Forelimb muscle (tissue), 1 donor: ENCODE data around the gene ERBB2. TPM values are rescaled to one million over a fixed set of nuclear protein-coding genes. Genes with fewer than 3 reads are reported as not detected.

Experiments
- DNase-seq: peaks from one replicate; pipeline ENCODE4 v3.0.0-alpha.2; 2013; ENCODE audit warnings: low read depth
- polyA plus RNA-seq: library from polyadenylated mRNA; unstranded; fragments of 120-200 nt; gene quantifications from one replicate; pipeline ENCODE4 v1.2.1, GENCODE V29; 2013; ENCODE audit not compliant: insufficient read length

Gene ERBB2
- polyA plus RNA-seq, 1 donor = 121 TPM

DNA sequence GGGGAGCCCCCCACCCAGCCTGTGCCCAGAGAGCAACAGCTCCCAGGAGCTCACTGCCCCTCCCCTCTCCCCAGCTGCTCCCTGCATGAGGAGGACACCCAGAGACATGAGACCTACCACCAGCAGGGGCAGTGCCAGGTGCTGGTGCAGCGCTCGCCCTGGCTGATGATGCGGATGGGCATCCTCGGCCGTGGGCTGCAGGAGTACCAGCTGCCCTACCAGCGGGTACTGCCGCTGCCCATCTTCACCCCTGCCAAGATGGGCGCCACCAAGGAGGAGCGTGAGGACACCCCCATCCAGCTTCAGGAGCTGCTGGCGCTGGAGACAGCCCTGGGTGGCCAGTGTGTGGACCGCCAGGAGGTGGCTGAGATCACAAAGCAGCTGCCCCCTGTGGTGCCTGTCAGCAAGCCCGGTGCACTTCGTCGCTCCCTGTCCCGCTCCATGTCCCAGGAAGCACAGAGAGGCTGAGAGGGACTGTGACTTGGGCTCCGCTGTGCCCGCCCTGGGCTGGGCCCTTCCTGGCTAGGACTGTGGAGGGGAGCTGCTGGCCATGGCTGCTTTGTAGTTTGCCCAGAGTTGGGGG is 34.1 kb upstream of the ERBB2 start:
- no peak for DNase-seq

DNA sequence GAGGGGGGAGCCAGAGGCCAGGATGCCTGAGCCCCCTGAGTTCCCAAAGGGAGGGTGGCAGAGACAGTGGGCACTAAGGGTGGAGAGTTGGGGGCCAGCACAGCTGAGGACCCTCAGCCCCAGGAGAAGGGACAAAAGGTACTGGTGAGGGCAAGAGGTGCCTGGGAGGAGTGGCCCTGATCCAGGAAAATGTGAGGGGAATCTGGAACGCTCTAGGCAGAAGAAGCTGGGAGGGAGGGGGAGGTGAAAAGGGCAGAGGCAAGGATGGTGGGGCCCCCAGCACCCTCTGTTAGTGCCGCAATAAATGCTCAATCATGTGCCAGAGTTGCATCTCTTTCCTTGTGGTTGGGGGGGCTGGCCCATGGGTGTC is 33.6 kb upstream of the ERBB2 start:
- no peak for DNase-seq

DNA sequence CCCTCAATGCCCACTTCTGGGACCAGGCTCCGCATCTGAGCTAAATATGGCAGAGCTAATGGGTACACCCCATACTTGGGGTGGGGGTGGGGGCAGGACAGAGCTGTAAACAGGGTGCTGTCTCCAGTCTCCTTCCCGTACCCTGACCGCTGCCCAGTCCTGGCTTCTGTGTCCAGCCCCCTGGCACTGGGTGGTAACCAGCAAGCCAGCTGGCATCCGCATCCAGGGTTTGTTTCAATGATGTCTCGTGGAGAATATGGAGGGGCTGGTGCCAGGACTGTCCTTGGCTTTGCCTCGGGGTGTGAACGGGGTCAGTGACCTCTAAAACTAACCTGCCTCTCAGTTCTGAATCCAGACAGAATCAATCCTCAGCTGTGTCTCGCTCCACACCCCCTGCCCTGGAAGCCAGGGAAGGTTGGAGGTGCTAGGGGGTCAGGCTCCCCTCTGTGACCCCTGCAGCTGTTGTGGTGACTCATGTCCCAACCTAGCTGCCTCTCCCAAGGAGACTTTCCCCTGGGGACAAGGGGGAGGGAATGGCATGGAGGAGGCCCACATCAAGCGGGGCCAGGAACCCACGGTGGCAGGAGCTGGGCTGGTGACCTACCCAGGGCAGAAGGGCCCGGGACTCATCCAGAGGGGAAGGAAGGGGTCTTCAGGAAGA is 33.1 kb upstream of the ERBB2 start:
- DNase-seq = no peak

DNA sequence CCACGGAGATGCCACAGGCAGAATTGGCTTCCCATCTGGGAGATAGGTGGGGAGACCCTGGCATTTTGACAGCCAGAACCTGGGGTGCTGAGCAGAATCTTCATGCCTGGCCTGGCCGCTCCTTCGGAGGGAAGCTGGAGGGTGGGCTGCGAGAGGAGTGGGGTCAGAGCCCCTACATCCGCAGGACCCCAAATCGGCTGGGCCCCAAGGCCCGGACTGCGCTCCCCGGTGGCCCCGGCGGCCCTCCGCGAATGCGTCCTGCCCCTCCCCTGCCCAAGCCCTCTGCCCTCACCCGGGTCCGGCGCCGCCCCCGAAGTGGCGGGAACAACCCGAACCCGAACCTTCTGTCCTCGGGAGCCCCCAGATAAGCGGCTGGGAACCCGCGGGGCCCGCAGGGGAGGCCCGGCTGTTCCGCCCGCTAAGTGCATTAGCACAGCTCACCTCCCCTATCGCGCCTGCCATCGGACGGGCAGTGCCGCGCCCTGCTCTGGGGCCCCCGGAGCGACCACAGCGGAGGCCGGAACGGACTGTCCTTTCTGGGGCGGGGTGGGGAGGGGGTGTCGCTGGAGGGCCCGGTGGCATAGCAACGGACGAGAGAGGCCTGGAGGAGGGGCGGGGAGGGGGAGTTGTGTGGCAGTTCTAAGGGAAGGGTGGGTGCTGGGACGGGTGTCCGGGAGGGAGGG is 32.5 kb upstream of the ERBB2 start:
- DNase-seq = no peak

DNA sequence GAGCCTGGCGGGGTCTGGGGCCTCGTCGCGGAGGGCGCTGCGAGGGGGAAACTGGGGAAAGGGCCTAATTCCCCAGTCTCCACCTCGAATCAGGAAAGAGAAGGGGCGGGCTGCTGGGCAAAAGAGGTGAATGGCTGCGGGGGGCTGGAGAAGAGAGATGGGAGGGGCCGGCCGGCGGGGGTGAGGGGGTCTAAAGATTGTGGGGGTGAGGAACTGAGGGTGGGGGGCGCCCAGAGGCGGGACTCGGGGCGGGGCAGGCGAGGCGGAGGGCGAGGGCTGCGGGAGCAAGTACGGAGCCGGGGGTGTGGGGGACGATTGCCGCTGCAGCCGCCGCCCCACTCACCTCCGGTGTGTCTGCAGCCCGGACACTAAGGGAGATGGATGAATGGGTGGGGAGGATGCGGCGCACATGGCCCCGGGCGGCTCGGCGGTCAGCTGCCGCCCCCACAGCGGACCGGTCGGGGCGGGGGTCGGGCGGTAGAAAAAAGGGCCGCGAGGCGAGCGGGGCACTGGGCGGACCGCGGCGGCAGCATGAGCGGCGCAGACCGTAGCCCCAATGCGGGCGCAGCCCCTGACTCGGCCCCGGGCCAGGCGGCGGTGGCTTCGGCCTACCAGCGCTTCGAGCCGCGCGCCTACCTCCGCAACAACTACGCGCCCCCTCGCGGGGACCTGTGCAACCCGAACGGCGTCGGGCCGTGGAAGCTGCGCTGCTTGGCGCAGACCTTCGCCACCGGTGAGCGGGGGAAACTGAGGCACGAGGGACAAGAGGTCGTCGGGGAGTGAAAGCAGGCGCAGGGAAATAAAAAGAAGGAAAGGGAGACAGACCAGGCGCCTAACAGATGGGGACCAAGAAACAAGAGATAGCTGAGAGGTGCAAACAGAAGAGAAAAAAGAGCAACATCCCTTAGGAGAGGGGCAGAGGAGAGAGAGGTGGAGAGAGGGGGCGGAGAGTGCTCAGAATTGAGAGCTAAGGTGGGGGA is 31.6 kb upstream of the ERBB2 start, which contains the start of gene PNMT:
Gene PNMT, plus strand, starts transcription at position 509 of the 980 bp plus-strand sequence. Its CDS starts 23 bp downstream, at position 532.
- peak; percentile 17 for DNase-seq

DNA sequence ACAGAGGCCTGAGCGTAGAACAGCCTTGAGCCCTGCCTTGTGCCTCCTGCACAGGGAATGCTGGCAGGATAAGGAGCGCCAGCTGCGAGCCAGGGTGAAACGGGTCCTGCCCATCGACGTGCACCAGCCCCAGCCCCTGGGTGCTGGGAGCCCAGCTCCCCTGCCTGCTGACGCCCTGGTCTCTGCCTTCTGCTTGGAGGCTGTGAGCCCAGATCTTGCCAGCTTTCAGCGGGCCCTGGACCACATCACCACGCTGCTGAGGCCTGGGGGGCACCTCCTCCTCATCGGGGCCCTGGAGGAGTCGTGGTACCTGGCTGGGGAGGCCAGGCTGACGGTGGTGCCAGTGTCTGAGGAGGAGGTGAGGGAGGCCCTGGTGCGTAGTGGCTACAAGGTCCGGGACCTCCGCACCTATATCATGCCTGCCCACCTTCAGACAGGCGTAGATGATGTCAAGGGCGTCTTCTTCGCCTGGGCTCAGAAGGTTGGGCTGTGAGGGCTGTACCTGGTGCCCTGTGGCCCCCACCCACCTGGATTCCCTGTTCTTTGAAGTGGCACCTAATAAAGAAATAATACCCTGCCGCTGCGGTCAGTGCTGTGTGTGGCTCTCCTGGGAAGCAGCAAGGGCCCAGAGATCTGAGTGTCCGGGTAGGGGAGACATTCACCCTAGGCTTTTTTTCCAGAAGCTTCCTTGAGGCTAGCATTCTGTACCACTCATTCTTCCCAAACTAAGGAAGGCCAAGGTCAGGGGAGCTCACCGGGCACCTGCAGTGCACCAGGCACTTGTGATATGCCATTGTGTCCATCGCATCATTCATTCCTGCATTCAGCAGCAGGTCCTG is 29.7 kb upstream of the ERBB2 start:
- no peak for DNase-seq

DNA sequence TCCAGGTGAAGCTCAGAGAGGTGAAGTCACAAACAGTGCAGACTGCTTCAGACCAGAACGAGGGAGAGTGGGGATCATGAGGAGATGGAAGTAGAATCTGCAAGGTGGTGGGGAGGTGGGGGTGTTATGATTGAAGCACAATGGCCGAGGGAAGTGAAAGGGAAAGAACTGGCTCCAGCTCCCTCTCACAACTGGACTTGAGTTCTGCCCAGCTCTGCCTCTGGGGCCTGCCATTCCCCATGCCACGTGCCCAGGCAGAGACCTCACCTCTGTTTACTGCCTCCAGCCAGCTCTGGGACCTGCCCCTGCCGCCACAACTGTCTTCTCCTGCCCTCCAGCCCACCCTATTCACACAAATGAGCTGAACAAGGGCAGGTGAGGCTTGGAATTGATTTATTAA is 29.1 kb upstream of the ERBB2 start:
- DNase-seq = no peak

DNA sequence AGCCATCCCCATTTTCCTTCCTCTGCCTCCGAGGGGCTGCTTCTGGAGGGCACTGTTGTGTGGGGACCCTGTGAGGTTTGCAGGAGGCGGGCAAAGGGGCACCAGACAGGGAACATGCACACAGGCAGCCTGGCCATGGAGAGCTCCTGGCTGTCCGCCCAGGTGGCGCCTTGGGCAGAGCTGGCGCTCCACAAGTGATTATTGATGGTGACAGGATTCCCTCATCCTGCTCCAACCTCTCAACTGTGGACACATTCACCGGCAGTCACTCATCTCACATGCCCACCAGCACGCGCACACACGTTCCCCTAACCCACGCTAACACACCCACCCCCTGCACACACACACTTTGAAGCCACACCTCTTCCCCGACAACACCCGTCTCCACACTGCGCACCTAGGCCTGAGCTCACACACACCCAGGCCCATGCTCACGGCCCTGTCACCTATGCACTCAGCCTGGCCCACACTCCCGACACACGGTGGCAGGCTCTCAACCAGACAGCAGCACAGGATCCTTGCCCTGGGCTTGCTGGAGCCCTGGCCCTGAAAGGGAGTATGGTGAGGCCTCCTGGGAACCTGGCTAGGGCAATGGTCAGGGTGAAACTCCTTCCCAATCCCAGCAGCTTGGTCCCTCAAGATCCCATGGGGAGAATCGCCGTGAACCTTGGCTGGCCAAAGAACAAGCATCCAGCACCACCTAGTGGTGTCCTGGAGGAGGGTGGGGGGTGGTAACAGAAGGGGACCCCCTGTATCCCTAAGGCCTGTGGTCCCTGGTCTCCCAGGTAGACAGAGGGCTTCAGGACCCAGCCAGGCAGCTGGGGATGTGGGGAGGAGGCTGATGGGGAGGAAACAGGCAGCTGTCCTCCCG is 28.0 kb upstream of the ERBB2 start:
- DNase-seq = no peak

DNA sequence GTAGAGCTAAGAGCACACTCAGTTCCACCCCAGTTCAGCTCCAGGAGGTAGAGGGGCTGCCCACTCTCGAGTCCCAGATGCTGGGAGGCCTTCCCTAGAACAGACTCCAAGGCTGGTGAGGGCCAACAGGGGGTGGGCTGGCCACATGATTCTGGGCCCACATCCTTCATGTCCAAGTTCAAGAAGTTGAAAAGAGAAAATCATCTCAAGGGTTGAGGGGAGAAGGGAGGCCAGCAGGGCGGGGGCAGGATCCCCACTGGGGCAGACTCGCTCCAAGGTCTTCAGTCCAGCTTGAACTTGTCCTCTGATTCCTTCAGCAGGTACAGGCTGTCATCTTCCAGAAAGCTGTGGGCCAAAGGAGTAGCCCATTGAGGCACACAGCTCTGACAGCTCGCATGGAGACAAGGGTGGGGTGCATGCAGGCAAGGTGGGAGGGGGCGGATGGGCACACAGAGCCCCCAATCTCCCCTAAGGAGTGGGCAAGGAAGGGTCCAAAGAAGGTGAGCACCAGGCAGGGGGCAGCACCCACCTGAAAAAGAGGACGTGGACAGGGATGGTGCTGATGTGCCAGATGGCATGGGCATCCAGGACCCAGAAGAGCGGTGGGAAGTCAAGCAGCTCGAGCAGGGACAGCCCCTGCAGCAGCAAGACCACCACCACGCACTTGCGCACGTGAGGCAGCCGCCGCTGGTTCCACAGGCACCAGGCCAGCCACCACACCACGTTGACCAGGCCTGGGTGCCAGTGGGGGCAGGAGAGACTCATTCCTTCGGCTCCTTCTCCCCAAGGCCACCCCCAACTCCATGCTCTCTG is 27.1 kb upstream of the ERBB2 start:
- DNase-seq = no peak

DNA sequence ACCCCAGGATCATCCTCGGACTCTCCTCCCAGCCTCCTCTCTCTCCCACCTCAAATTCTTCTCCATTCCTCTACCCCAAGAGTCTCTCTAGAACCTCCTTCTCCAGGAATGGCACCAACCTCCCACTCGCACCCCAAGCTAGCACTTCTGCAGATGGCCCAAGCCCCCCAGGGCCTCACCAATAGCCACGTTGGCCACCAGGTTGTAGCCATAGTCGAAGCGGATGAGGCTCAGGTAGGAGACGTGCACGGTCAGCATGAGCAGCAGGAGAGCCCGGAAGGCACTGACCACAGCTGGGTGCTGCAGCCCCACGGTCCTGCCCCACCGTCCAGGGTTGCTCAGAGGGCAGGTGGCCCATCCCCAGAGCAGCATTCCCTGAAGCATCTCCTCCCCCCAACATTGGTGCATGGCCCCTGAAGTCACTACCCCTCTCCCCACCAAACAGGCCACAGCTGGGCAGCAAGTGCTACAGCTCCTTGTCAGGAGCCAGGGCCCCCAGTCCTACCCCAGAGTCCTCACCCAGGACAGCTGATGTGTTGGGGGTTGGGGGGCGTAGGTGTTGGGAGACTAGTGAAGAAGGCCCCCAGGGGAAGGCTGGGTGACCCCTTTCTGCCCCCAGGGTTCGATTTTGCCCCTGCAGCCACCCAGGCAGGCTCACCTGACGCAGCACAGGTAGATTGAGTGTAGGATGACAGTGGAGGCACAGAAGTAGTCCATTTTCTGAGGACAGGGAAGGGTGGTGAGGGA is 26.4 kb upstream of the ERBB2 start:
- DNase-seq = no peak

DNA sequence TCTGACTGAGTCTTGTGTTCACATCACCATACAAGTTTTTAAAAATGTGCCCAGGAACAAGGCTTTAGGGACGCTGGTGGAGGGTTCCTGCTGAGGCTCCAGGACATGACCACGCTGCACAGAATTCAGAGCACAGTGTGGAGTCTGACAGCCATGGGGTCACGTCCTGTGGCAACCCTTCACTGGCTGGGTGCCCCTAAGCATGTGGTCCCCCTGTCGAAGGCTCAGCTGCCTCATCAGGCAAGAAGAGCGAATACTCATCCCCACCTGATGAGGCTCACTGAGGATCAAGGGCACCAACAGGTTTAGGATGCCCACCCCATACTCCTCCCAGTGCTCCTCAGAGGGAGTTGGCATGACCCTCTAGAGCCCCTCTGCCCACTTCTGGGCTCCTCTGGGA is 25.7 kb upstream of the ERBB2 start:
- DNase-seq = no peak

DNA sequence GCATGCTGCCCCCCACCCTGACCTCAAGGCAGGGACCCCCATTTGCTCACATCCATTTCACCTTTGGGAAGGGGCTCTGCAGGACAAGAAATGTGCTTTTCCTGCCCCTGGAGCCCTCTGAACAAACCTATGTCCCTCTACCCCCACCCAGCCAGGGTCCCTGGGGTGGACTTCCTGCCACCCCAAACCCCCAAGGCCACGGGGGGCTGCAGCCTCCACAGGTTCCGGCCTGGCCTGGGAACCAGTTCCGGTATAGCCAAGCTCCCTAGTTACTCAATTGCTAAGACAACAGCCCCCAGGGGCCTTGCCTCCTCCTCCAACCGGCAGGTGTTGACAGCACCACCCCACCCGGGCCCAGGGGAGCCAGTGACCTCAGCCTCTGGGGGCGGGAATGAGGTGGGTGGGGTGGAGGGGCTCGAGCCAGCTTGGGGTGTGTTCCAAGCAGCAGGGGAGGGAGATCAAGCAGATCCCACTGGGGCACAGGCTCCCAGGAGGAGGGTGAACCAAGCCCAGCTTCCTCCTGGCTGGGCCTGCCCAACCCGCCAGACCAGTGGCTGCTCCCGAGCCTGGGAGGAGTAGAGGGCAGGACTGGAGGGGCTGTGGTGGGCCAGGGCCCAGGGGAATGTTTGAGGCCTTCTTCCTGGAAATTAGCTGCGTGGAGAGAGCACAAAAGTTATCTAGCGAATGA is 25.0 kb upstream of the ERBB2 start:
- DNase-seq = no peak

DNA sequence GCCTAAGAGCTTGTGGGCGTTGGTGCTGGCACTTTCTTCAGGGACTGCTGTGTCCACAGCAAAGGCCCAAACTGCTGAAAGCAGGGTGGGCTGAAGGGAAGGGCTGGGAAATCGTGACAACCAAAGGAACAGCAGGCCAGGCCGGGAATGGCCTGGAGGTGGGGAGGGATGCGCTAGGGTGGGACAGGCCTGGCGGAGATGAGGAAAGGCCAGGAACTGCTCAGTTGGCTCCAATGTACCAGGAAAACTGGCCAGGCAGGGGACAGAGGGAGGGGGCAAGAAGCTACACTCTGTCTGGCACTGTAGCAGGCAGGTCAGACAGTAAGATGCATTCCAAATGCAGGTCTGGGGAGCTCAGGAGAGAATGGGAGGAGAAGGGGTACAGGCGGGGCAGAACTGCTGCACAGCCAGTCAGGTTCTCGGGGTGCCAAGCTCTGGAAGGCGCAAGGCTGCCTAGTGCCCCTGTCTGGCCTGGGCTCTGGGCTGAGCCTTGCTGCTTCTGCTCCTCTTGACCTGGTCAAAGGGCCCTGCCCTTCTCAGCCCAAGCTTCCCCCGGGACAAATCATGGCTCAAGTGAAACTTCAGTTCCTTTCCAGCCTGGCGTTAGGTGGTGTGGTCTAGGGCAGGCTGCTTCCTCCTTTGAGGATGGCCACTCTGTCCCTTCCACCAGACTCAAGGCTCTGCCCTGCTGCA is 24.3 kb upstream of the ERBB2 start:
- no peak for DNase-seq

DNA sequence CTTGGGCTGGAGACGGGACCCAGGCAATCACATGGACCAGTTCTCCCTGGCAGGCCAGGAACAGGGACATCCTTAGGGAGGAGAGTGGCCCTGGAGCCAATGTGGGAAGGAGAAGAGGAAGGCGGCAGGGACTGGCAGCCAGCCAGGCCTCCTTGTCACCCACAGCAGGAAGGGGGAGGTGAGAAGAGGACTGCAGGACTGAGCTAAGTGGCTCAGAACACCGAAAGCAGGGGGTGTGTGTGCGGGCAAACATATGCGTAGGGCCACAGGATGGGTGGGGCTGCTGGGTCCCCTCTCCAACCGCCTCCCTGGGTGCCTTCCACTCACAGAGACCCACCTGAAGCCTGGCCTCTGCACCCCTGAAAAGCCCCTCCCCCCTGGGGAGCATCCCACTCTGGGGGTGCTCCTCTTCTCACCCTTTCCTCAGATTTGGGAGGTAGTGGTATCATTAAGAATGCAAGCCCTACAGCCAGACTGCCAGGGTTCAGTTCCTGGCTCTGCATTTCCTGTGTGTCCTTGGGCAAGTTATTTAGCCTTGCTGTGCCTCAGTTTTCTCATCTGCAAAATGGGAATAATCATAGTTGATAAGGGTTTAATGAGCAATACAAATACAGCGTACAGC is 23.6 kb upstream of the ERBB2 start:
- no peak for DNase-seq

DNA sequence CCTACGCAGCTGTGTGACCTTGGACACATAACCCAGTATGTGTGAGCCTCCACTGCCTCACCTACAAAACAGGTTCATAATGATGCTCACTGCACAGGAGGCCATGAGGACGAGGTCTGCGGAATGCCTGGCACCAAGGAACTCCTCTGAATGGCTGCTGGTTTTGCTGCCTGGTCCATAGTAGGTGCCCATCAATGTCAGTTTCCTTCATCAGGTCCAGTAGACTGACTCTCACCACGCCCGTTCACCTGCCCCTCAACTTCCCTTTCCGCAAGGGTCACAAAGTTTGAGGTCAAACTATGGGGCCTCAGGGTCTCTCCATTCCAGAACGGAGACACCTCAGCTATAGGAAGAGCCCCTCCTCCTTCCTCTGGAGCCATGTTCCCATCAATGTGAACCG is 22.8 kb upstream of the ERBB2 start:
- no peak for DNase-seq

DNA sequence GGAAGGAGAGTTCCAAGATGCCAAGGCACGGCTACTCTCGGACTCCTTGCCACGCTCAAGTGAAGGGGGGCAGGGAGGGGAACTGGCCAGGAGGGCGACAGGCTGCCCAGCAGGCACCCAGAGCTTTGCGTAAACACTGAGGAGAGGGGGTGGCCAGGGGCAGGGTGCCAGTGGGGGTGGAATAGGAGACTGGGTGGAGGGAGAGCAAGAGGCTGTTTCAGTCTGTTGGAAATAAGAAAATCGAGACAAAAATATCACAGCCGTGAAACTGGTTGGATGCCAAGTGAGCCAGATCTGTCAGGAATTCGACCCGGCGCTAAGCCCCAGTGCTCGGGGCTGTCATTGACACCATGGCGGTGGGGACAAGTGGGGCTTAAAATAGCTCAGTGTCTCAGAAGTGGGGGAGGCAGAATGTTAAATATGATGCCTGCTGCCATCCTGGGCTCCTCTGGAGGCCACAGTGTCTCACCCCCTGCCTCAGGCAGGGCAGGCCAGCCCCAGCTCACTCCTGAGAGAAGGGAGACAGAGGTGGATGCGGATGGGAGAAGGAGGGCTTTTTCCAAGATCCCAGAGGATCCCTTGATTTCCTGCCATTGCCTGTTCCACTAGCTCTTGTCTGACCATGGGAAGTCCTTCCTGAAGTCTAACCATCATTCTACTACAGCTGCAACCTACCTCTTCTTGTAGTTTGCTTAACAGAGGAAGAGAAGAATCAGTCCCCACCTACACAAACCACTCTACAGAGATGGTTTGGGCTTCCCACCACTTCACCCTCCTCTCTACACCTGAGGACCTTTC is 22.1 kb upstream of the ERBB2 start:
- no peak for DNase-seq
